Measurements from ENCODE around the gene CAMTA1.
"Not testable (repeated sequence)": the region's sequence is repeated elsewhere in the genome, so short reads cannot be mapped to it uniquely, and the experiment has no call there.

The CAMTA1 gene

GRCh38 chr1:7128293-7128692 is 343.0 kb downstream of the CAMTA1 start:
- no peak for DNase-seq (ENCODE audit: low read depth)
- TF ChIP-seq CTCF (conservative IDR thresholded peaks at IDR 0.05; ENCODE audit: low read depth, low read length): no peak
- H3K4me3 ChIP-seq (ENCODE audit: low read length): no peak overlapping the region

GRCh38 chr1:7130127-7130526 is 344.9 kb downstream of the CAMTA1 start:
- DNase-seq (ENCODE audit: low read depth): no peak
- no peak for TF ChIP-seq CTCF (conservative IDR thresholded peaks at IDR 0.05; ENCODE audit: low read depth, low read length)
- no peak overlapping the region for H3K4me3 ChIP-seq (ENCODE audit: low read length)

GRCh38 chr1:7135493-7135892 is 350.2 kb downstream of the CAMTA1 start:
- H3K4me3 ChIP-seq (ENCODE audit: low read length): no peak overlapping the region
- TF ChIP-seq CTCF (conservative IDR thresholded peaks at IDR 0.05; ENCODE audit: low read depth, low read length): no peak
- no peak for DNase-seq (ENCODE audit: low read depth)

GRCh38 chr1:7136166-7136953 is 351.1 kb downstream of the CAMTA1 start:
- no peak overlapping the region for H3K4me3 ChIP-seq (ENCODE audit: low read length)
- no peak for DNase-seq (ENCODE audit: low read depth)
- no peak for TF ChIP-seq CTCF (conservative IDR thresholded peaks at IDR 0.05; ENCODE audit: low read depth, low read length)

GRCh38 chr1:7140251-7140650 is 355.0 kb downstream of the CAMTA1 start:
- no peak for DNase-seq (ENCODE audit: low read depth)

GRCh38 chr1:7145947-7146346 is 360.7 kb downstream of the CAMTA1 start:
- TF ChIP-seq CTCF (conservative IDR thresholded peaks at IDR 0.05; ENCODE audit: low read depth, low read length): no peak
- DNase-seq (ENCODE audit: low read depth): no peak
- no peak overlapping the region for H3K4me3 ChIP-seq (ENCODE audit: low read length)

More at GRCh38 chr1:7140251-7140650, 355.0 kb downstream of the CAMTA1 start:
- H3K4me3 ChIP-seq (ENCODE audit: low read length): no peak overlapping the region
- TF ChIP-seq CTCF (conservative IDR thresholded peaks at IDR 0.05; ENCODE audit: low read depth, low read length): no peak

GRCh38 chr1:7146710-7147109 is 361.5 kb downstream of the CAMTA1 start:
- no peak for TF ChIP-seq CTCF (conservative IDR thresholded peaks at IDR 0.05; ENCODE audit: low read depth, low read length)
- DNase-seq (ENCODE audit: low read depth): no peak
- H3K4me3 ChIP-seq (ENCODE audit: low read length): no peak overlapping the region

GRCh38 chr1:7147581-7148282 is 362.5 kb downstream of the CAMTA1 start:
- not testable (repeated sequence) for DNase-seq (ENCODE audit: low read depth); H3K4me3 ChIP-seq (ENCODE audit: low read length)

All from retinal pigment epithelial cell (primary cell).